Activated T-cell treated with anti-CD3 and anti-CD28 coated beads for 24 hours (primary cell): ENCODE results near the gene PRCP.
"Not testable (repeated sequence)": the region's sequence is repeated elsewhere in the genome, so short reads cannot be mapped to it uniquely, and the experiment has no call there.

Experiments
- DNase-seq: peaks from one replicate; pipeline ENCODE4 v3.0.0-alpha.2; 2020; ENCODE audit warnings: low read depth

PRCP gene

GRCh38 chr11:82871646-82872045 is 28.6 kb downstream of the PRCP start:
- no peak for DNase-seq

- no peak for DNase-seq
These were observed 30.6 kb downstream of the PRCP start for GRCh38 chr11:82869657-82870056.

- DNase-seq, result peak; percentile 71
These were observed 32.6 kb downstream of the PRCP start for GRCh38 chr11:82867495-82868082.

GRCh38 chr11:82865841-82866240 is 34.4 kb downstream of the PRCP start:
- DNase-seq, result no peak

GRCh38 chr11:82864268-82864667 is 36.0 kb downstream of the PRCP start:
- no peak for DNase-seq

GRCh38 chr11:82863209-82863608 is 37.0 kb downstream of the PRCP start:
- no peak for DNase-seq

GRCh38 chr11:82862379-82862778 is 37.9 kb downstream of the PRCP start:
- no peak for DNase-seq

GRCh38 chr11:82859750-82860149 is 40.5 kb downstream of the PRCP start:
- DNase-seq, result no peak

GRCh38 chr11:82858556-82859091 is 41.6 kb downstream of the PRCP start:
- no peak for DNase-seq

GRCh38 chr11:82858133-82858532 is 42.1 kb downstream of the PRCP start:
- no peak for DNase-seq

GRCh38 chr11:82857145-82857544 is 43.1 kb downstream of the PRCP start:
- DNase-seq, result no peak

GRCh38 chr11:82855616-82856015 is 44.6 kb downstream of the PRCP start:
- DNase-seq, result no peak

GRCh38 chr11:82854916-82855315 is 45.3 kb downstream of the PRCP start:
- not testable (repeated sequence) for DNase-seq

GRCh38 chr11:82854242-82854641 is 46.0 kb downstream of the PRCP start:
- DNase-seq, result no peak

GRCh38 chr11:82848829-82849228 is 51.4 kb downstream of the PRCP start:
- DNase-seq, result no peak

- no peak for DNase-seq
These were observed 54.6 kb downstream of the PRCP start for GRCh38 chr11:82845356-82846353.

- DNase-seq, result no peak
These were observed 57.0 kb downstream of the PRCP start for GRCh38 chr11:82843057-82843795.

- DNase-seq, result no peak
These were observed 58.2 kb downstream of the PRCP start for GRCh38 chr11:82842019-82842418.

GRCh38 chr11:82837650-82838049 is 62.6 kb downstream of the PRCP start:
- no peak for DNase-seq

- no peak for DNase-seq
These were observed 67.2 kb downstream of the PRCP start for GRCh38 chr11:82832983-82833382.

- DNase-seq, result no peak
These were observed 68.9 kb downstream of the PRCP start for GRCh38 chr11:82831364-82831763.

- DNase-seq, result no peak
These were observed 69.5 kb downstream of the PRCP start for GRCh38 chr11:82830746-82831145.
